Epithelial cell of esophagus (primary cell): ENCODE results near the gene DUOXA1.

Experiments used
- DNase-seq: peaks from one replicate; pipeline ENCODE4 v3.0.0; 2010; ENCODE audit warnings: low read depth
- H3K4me3 ChIP-seq: 2 replicates; pipeline ENCODE4 v1.5.1; 2011; ENCODE audit warnings: mild to moderate bottlenecking, low read length, control low read depth
- TF ChIP-seq, protein P1 (sequence below): IDR thresholded peaks from 2 replicates; pipeline ENCODE4 v1.5.1; 2011; ENCODE audit warnings: low read depth, mild to moderate bottlenecking, low read length, control low read depth, inconsistent platforms; ENCODE audit not compliant: insufficient read depth; ENCODE audit errors: missing control alignments

The DUOXA1 gene

DNA sequence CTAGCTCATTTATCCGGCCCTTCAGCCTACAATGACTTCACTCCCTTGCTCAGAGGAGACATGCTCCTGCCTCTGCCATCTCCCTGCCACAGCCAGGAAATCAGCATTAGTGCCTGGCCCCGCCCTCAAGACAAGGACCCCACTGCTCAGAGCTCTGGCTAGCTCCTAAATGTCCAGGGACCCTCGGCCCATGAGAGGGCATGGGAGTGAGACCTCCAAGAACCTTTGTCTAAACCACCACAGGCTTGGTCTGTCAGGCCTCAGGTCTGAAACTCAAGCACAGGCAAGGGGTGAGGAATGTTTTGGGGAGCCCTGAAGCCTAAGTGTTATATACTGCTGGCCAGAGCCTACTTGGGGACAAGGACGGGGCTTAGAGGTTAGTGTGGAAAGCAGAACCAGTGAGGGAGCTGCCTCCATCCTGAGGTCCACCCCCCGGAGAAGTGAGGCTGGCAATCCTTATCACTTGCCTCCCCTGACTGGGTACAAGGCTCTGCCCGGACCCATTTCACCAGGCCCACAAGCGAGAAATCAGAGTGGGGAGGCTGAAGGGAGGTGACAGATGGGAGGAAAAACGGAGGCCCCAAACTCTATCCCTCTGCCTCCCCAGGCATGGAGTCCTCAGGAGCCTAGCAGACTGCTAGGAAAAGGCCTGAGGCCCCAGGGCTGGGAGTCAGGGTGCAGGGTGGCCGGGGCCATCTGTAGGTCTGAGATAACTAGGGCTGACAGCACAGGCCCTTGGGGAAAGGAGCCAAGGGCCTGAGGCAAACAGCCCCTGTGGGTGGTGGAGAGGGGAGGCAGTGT, 39.3 kb upstream of the DUOXA1 start:
- H3K4me3 ChIP-seq = no peak overlapping the region
- no peak for DNase-seq

GRCh38 chr15:45168286-45168685, 38.6 kb upstream of the DUOXA1 start:
- TF ChIP-seq, protein P1, sequence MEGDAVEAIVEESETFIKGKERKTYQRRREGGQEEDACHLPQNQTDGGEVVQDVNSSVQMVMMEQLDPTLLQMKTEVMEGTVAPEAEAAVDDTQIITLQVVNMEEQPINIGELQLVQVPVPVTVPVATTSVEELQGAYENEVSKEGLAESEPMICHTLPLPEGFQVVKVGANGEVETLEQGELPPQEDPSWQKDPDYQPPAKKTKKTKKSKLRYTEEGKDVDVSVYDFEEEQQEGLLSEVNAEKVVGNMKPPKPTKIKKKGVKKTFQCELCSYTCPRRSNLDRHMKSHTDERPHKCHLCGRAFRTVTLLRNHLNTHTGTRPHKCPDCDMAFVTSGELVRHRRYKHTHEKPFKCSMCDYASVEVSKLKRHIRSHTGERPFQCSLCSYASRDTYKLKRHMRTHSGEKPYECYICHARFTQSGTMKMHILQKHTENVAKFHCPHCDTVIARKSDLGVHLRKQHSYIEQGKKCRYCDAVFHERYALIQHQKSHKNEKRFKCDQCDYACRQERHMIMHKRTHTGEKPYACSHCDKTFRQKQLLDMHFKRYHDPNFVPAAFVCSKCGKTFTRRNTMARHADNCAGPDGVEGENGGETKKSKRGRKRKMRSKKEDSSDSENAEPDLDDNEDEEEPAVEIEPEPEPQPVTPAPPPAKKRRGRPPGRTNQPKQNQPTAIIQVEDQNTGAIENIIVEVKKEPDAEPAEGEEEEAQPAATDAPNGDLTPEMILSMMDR = no peak
- DNase-seq = no peak
- no peak overlapping the region for H3K4me3 ChIP-seq

More for the DNA sequence above, 39.3 kb upstream of the DUOXA1 start:
- TF ChIP-seq, protein P1 = no peak

DNA sequence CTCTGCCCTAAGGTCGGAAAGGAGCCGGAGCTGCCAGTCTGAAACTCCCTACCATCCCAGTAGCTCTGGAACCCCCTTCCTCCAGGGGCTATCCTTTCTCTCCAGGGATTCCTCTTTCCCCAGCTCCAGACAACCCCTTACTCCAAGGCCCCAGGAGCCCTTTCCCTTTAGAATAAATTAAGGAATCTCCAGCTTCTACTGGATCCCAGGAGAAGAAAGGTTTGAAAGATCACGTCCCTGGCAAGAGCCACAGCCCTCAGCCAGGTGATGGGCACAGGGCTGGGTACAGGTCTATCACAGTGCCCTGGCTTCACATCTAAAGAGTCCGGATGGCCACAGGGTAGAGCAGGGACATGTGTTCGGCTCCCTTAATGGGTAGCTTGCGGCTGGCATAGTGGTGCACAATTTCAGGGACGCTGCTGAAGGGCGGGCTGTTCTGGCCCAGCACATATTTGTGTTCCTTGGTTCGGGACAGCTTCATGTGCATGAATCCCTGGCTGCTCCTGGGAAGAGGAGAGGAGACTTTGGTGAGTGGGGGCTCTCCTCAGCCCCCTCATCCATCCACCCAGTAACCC, 38.0 kb upstream of the DUOXA1 start:
- TF ChIP-seq, protein P1 = no peak
- peak overlapping the region; percentile 39 for H3K4me3 ChIP-seq
- no peak for DNase-seq

DNA sequence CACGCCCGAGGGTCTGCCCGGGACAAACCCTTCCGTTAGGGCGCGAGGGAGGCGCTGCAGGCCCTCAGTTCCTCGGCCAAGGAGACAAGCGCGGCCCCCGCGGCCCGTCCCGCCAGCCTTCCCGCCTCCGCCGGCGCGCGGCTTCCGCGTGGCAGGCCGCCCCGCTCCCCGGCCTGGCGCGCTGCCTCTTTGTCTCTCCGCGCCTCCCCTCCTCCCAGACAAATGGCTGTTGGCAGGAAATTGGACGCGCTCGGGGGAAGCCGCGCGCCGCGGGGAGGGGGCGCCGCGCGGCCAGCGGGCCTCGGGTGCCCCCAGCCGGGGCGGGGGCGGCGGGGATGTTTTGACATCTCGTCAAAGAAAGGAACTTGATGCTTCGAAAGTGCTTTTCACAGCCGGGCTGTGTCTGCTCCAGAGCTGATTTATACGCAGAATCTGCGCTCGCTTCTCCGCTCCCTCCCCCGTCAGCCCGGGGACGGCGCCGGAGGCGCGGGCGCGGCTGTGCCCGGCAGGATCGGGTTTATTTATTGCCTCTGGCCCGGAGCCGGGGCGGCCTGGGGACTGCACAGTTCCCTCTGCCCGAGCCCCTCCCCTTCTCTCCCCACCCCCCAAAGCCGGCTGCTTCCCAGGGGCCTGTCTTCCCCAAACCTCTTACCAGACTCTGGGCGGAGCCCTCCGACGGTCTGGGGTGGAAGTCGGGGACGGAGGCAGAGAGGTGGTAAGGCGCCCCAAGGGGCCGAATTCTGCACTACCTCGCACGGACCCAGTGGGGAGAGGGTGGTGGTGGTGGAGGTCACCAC, 37.4 kb upstream of the DUOXA1 start:
- TF ChIP-seq, protein P1 = peak; percentile 42
- DNase-seq = peak; percentile 56
- H3K4me3 ChIP-seq = peak overlapping the region; percentile 39

GRCh38 chr15:45165536-45165935, 35.9 kb upstream of the DUOXA1 start:
- no peak overlapping the region for H3K4me3 ChIP-seq
- TF ChIP-seq, protein P1 = no peak
- no peak for DNase-seq

- TF ChIP-seq, protein P1 = no peak
- DNase-seq = no peak
These were observed 35.2 kb upstream of the DUOXA1 start for GRCh38 chr15:45164914-45165313.

More at GRCh38 chr15:45164914-45165313, 35.2 kb upstream of the DUOXA1 start:
- no peak overlapping the region for H3K4me3 ChIP-seq
